AG04450 (cell line): ENCODE results near the gene THTPA. TPM values are rescaled to one million over a fixed set of nuclear protein-coding genes. Genes with fewer than 3 reads are reported as not detected.
"Not testable (repeated sequence)": the region's sequence is repeated elsewhere in the genome, so short reads cannot be mapped to it uniquely, and the experiment has no call there.

ENCODE experiments used
- CTCF ChIA-PET: fragments of 300-600, 350-600 bp; formaldehyde crosslinking; extraction: SDS; loops from one replicate; lab custom pipeline; 2022; ENCODE audit warnings: antibody characterized with exemption, inconsistent platforms; lab: Charles Lee
- POLR2A ChIA-PET: fragments of 350-600 bp; formaldehyde crosslinking; extraction: SDS; loops from one replicate; lab custom pipeline; 2021; ENCODE audit warnings: antibody characterized with exemption, inconsistent platforms; lab: Yijun Ruan, JAX
- DNase-seq: peaks from one replicate; pipeline ENCODE4 v3.0.0-alpha.2; 2011; ENCODE audit warnings: low read depth, low spot score
- H3K27ac ChIP-seq: one replicate; pipeline ENCODE4 v1.5.1; 2012; ENCODE audit warnings: low read depth, low read length, control low read depth
- H3K27me3 ChIP-seq: one replicate; pipeline ENCODE4 v1.6.0; 2012; ENCODE audit warnings: low read length; ENCODE audit not compliant: control insufficient read depth, insufficient read depth
- H3K4me3 ChIP-seq: 2 replicates; pipeline ENCODE4 v1.5.1; 2011; ENCODE audit warnings: mild to moderate bottlenecking, low read depth, low read length, control low read depth
- H3K9me3 ChIP-seq: 2 replicates; pipeline ENCODE4 v1.5.1; 2012; ENCODE audit warnings: low read length; ENCODE audit not compliant: control insufficient read depth, insufficient read depth
- polyA plus RNA-seq: library from polyadenylated mRNA; depleted of rRNA; stranded (reverse); fragments of >200 nt; gene quantifications from 2 replicates; pipeline ENCODE4 v1.2.3, GENCODE V29; 2011
- TF ChIP-seq, protein P1 (sequence below): IDR thresholded peaks from 2 replicates; pipeline ENCODE4 v1.5.1; 2011; ENCODE audit warnings: low read depth, low read length, control low read depth, inconsistent platforms

Gene THTPA
- polyA plus RNA-seq, 1 experiment, result 4.9 TPM

DNA sequence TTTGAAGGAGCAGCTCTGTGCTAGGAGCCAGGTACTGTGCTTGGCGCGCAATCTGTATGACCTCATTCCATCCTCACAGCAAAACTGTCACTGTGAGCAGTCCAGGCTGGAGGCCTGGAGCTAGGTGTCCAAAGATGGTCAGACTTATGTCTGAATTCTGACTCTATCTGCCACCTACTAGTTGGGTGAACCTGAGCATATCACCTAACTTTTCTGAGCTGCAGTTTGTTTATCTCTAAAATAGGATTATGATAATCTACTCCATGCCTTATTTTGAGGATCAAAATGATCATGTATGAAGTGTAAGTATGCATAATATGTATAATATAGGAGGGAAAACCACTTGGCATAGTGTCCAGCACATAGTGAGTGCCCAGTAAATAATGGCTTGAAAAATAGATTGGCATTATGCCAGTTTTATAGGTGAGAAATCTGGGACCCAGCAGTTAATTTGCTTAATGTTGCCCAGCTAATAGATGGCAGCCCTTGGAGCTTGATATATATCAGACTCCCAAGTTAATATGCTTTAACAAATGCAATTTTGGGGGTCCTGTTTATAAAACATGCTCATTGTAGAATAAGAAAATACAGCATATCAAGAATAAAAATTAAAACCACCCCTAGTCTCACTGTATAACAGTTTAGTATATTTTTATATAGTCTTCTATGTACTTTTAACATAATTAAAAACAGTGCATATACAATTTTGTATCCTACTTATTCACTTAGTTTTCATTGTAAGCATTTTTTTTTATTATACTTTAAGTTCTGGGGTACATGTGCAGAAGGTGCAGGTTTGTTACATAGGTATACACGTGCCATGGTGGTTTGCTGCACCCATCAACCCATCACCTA lies 27.1 kb downstream of the THTPA start:
- Histone ChIP-seq H3K4me3 (no peak overlapping the region), H3K9me3 (no peaks in the 10 kb centered on the region; the same call in 1 of the 2 replicates), H3K27ac (no peak overlapping the region), H3K27me3 (peaks cover 21% of the 10 kb centered on the region)
- ChIA-PET CTCF (interaction anchor here (0.9 kb wide), 1 partner anchor 49 kb away, joined by 3 read pairs; no protein-coding TSS in a partner anchor), POLR2A (no interaction called here)
- no peak for DNase-seq
- TF ChIP-seq, protein P1, sequence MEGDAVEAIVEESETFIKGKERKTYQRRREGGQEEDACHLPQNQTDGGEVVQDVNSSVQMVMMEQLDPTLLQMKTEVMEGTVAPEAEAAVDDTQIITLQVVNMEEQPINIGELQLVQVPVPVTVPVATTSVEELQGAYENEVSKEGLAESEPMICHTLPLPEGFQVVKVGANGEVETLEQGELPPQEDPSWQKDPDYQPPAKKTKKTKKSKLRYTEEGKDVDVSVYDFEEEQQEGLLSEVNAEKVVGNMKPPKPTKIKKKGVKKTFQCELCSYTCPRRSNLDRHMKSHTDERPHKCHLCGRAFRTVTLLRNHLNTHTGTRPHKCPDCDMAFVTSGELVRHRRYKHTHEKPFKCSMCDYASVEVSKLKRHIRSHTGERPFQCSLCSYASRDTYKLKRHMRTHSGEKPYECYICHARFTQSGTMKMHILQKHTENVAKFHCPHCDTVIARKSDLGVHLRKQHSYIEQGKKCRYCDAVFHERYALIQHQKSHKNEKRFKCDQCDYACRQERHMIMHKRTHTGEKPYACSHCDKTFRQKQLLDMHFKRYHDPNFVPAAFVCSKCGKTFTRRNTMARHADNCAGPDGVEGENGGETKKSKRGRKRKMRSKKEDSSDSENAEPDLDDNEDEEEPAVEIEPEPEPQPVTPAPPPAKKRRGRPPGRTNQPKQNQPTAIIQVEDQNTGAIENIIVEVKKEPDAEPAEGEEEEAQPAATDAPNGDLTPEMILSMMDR, result no peak

- H3K4me3 ChIP-seq, H3K9me3 ChIP-seq, POLR2A ChIA-PET, DNase-seq, CTCF ChIA-PET, H3K27ac ChIP-seq: not testable (repeated sequence)
- H3K27me3 ChIP-seq, result peaks cover 13% of the 10 kb centered on the region
These were observed 27.9 kb downstream of the THTPA start for GRCh38 chr14:23583761-23584526.

DNA sequence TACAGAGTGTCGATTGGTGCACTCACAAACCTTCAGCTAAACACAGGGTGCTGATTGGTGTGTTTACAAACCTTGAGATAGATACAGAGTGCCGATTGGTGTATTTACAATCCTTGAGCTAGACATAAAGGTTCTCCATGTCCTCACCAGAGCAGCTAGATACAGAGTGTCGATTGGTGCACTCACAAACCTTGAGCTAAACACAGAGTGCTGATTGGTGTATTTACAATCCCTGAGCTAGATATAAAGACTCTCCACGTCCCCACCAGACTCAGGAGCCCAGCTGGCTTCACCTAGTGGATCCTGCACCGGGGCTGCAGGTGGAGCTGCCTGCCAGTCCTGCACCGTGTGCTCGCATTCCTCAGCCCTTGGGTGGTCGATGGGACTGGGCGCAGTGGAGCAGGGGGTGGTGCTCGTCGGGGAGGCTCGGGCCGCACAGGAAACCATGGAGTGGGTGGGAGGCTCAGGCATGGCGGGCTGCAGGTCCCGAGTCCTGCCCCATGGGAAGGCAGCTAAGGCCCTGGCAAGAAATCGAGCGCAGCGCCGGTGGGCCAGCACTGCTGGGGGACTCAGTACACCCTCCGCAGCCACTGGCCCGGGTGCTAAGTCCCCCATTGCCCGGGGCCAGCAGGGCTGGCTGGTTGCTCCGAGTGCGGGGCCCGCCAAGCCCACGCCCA lies 28.6 kb downstream of the THTPA start:
- H3K27ac ChIP-seq, H3K27me3 ChIP-seq, CTCF ChIA-PET, POLR2A ChIA-PET, H3K4me3 ChIP-seq, H3K9me3 ChIP-seq, DNase-seq: not testable (repeated sequence)

- TF ChIP-seq, protein P1, result peak; percentile 79
- DNase-seq, result peak; percentile 60
- ChIA-PET POLR2A (no interaction called here), CTCF (interaction anchor here (0.5 to 3.9 kb wide), 21 partner anchors 9 to 519 kb away, joined by 3 to 56 read pairs (median 3); partner anchors contain the start of gene DHRS4)
- Histone ChIP-seq H3K27ac (no peak overlapping the region), H3K27me3 (no peaks in the 10 kb centered on the region), H3K4me3 (no peak overlapping the region), H3K9me3 (no peaks in the 10 kb centered on the region; the same call in 1 of the 2 replicates)
These were observed 33.0 kb downstream of the THTPA start for GRCh38 chr14:23588884-23589598.

DNA sequence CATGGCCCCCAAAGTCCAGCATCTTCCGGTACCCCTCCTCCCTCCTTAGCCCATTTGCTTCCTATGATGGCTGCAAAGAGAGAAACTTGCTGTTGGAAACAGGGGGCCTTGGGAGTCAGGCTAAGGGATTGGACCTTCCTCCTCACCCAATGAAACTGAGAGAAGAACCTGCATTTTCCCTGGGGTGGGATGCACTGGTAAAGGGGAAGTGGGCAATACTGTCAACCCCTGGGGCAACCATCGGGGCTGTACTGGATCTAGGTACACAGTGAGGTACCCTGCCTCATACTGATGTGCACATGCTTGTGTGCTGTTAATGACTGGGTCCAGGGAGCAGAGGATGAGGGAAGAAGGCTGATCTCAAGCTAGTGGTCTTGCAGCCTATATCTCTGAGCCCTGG lies 33.5 kb downstream of the THTPA start:
- Histone ChIP-seq H3K4me3 (no peak overlapping the region), H3K9me3 (no peaks in the 10 kb centered on the region; the same call in 1 of the 2 replicates), H3K27me3 (no peaks in the 10 kb centered on the region), H3K27ac (no peak overlapping the region)
- CTCF ChIA-PET, result interaction anchor here (0.9 to 3.9 kb wide), 13 partner anchors 16 to 364 kb away, joined by 3 to 56 read pairs (median 4); partner anchors contain the start of gene DHRS4
- TF ChIP-seq, protein P1, result no peak
- POLR2A ChIA-PET, result no interaction called here
- no peak for DNase-seq
